Progenitor cell of endocrine pancreas (in vitro differentiated cells): ENCODE results near the gene SPATS2. TPM values are rescaled to one million over a fixed set of nuclear protein-coding genes. Genes with fewer than 3 reads are reported as not detected.
A peak's percentile ranks its signal among the peaks of the same experiment; 100 is the strongest.
"Not testable (repeated sequence)": the region's sequence is repeated elsewhere in the genome, so short reads cannot be mapped to it uniquely, and the experiment has no call there.

ENCODE experiments used
- DNase-seq: peaks from one replicate; pipeline ENCODE4 v3.0.0; 2021; ENCODE audit warnings: low spot score; ENCODE audit not compliant: unreplicated experiment
- H3K27ac Mint-ChIP-seq: 2 replicates; pipeline ENCODE4 v1.8.0; 2021; ENCODE audit warnings: mild to moderate bottlenecking, moderate library complexity, mixed read lengths
- H3K27me3 Mint-ChIP-seq: 2 replicates; pipeline ENCODE4 v1.8.0; 2021; ENCODE audit warnings: mixed read lengths
- H3K36me3 Mint-ChIP-seq: 2 replicates; pipeline ENCODE4 v1.8.0; 2022; ENCODE audit warnings: mixed read lengths; ENCODE audit not compliant: insufficient read depth
- H3K4me1 Mint-ChIP-seq: 2 replicates; pipeline ENCODE4 v1.8.0; 2021; ENCODE audit warnings: low read depth, mixed read lengths
- H3K4me3 Mint-ChIP-seq: 2 replicates; pipeline ENCODE4 v1.8.0; 2021; ENCODE audit warnings: low read depth, mild to moderate bottlenecking, moderate library complexity, mixed read lengths
- H3K9me3 Mint-ChIP-seq: 2 replicates; pipeline ENCODE4 v1.8.0; 2021; ENCODE audit warnings: low read depth, mixed read lengths
- long read RNA-seq: library from polyadenylated mRNA; unstranded; transcript quantifications from one replicate; pipeline ENCODE4 v2.0.0, GENCODE V29; 2020
- total RNA-seq: library from RNA; stranded (reverse); gene quantifications from 2 replicates; pipeline ENCODE4 v1.2.1, GENCODE V29; 2021
- TF ChIP-seq, protein P1 (sequence below): fragments of 200-600 bp; sonication (generic); IDR thresholded peaks from one replicate; pipeline ENCODE4 v1.5.0; 2021; ENCODE audit warnings: antibody characterized with exemption, mild to moderate bottlenecking; ENCODE audit not compliant: unreplicated experiment

Gene SPATS2
- 84.4 and 87.1 TPM in 2 replicates for total RNA-seq
- long read RNA-seq, transcript SPATS2-201 (13 exons, 3,158 nt), result minor isoform, 16 of 97 reads
- long read RNA-seq, transcript SPATS2-222 (14 exons, 2,993 nt), result major isoform, 22 of 97 reads
- long read RNA-seq, partial matches to known transcripts, result 17 of 97 reads
- long read RNA-seq, other reads (novel, unspliced or antisense), result 40 of 97 reads

DNA sequence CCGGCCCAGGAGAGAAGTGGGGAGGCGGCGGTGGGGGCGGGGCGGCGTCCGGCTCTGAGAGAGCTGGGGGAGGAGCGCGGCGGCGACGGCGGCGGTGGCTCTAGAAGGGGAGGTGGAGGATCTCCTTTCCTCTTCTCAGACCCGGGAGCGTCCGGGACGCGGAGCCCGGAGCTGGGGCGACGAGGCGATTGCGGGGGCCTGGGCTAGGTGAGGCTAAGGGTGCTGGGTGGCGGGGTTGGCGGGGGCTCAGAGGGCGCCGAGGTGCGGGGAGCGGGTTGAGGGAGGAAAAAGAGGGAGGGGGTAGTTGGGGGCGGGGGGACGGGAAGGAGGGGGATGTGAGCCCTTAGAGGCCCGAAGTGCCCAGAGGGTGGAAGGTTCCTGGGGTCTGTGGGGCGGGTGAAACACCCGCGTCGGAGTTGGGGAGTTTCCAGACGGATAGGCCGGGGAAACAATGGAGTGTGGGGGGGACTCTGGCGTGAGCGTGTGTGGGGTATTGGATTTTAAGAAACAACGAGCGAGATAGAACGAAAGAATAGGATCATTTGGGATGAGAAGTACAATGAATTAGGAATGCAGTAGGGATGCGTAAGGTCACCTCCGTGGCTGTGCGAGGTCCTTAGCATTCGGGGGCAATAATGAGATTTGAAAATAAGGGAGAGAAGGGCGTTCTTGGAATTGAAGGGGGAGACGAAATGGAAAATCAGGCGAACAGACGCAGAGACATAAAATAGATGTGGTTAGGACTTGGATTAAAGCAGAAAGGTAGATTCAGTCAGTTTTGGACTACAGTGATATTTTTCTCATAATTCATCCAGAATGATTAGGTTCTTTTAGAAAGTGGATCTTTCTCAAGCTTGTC lies at the start of gene SPATS2:
SPATS2 (plus strand) TSS at position 82 of the 859 bp plus-strand sequence. CDS start 93,551 bp downstream, outside the sequence.
- Mint-ChIP-seq H3K4me3 (peak within 1 kb of the TSS; percentile 89), H3K27me3 (no peaks in the 10 kb centered on the region), H3K36me3 (peaks cover 8% of the 10 kb centered on the region), H3K4me1 (peaks cover 26% of the 10 kb centered on the region), H3K27ac (peak within 1 kb of the TSS; percentile 95), H3K9me3 (no peaks in the 10 kb centered on the region)
- no peak for DNase-seq
- TF ChIP-seq, protein P1, sequence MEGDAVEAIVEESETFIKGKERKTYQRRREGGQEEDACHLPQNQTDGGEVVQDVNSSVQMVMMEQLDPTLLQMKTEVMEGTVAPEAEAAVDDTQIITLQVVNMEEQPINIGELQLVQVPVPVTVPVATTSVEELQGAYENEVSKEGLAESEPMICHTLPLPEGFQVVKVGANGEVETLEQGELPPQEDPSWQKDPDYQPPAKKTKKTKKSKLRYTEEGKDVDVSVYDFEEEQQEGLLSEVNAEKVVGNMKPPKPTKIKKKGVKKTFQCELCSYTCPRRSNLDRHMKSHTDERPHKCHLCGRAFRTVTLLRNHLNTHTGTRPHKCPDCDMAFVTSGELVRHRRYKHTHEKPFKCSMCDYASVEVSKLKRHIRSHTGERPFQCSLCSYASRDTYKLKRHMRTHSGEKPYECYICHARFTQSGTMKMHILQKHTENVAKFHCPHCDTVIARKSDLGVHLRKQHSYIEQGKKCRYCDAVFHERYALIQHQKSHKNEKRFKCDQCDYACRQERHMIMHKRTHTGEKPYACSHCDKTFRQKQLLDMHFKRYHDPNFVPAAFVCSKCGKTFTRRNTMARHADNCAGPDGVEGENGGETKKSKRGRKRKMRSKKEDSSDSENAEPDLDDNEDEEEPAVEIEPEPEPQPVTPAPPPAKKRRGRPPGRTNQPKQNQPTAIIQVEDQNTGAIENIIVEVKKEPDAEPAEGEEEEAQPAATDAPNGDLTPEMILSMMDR, result no peak

DNA sequence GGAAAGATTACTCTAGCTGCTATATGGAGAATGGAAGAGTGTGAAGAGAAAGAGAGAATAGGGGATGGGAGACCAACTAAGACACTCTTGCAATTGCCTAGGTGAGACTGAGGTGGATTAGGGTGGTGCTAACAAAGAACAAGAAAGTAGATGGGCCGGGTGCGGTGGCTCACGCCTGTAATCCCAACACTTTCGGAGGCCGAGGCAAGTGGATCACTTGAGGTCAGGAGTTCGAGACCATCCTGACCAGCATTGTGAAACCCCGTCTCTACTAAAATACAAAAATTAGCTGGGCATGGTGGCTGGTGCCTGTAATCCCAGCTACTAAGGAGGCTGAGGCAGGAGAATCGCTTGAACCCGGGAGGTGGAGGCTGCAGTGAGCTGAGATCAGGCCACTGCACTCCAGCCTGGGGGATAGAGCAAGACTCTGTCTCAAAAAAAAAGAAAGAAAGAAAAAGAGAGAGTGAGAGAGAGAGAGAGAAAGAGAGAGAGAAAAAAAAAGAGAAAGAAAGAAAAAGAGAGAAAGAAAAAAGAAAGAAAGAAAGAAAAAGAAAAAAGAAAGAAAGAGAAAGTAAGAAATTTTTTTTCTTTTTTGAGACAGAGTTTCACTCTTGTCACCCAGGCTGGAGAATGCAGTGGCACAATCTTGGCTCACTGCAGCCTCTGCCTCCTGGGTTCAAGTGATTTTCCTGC lies 46.7 kb upstream of the SPATS2 start:
- Mint-ChIP-seq H3K4me3 (peak overlapping the region; percentile 22), H3K4me1 (peaks cover 14% of the 10 kb centered on the region)
- not testable (repeated sequence) for H3K27ac Mint-ChIP-seq, DNase-seq, H3K36me3 Mint-ChIP-seq, H3K9me3 Mint-ChIP-seq, H3K27me3 Mint-ChIP-seq

- Mint-ChIP-seq H3K4me3 (peak overlapping the region; percentile 98), H3K9me3 (no peaks in the 10 kb centered on the region), H3K36me3 (no peaks in the 10 kb centered on the region), H3K4me1 (peaks cover 14% of the 10 kb centered on the region), H3K27ac (peak overlapping the region; percentile 96), H3K27me3 (peaks cover 10% of the 10 kb centered on the region)
- DNase-seq, result no peak
- TF ChIP-seq, protein P1, result no peak
Measured at GRCh38 chr12:49322367-49322707, 44.9 kb upstream of the SPATS2 start.

DNA sequence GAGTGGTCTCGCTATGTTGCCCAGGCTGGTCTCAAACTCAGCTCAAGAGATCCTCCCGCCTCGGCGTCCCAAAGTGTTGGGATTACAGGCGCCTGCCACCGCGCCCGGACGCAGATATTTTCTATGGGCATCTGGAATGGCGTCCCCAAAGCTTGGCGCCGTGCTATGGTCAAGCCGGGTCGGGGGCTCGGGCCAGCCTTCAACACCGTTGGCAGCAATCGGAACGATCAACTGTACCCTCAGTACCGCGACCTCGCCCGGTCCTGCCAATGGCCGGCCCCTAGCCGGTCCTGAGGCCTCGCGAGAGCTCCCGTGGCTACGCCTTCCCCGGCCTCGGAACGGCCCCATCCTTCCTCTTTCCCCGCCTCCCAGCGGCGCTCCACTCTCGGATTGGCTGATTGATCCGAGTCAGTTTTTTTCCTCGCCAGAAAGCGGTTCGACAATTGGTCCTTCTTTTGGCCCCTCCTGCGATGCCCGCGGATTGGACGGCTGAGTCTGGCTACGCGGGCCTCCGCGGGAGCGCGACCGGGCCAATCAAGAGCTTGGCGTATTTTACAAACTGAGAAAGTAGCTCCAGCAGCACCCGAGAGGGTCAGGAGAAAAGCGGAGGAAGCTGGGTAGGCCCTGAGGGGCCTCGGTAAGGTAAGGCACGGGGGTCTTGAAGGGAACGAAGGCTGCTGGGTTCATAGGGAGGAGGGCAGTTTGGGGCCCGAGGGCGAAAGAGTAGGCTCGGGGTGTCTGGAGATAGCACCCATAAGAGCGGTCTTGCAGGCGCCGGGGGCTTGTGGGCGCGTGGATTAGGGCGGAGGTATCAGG lies 44.3 kb upstream of the SPATS2 start, which contains the start of gene TROAP:
TROAP (plus strand) TSS at position 548 of the 816 bp plus-strand sequence. CDS start 354 bp downstream, outside the sequence.
- Mint-ChIP-seq H3K36me3 (no peaks in the 10 kb centered on the region), H3K9me3 (no peaks in the 10 kb centered on the region), H3K27ac (peak within 1 kb of the TSS; percentile 96), H3K4me1 (peaks cover 14% of the 10 kb centered on the region), H3K4me3 (peak within 1 kb of the TSS; percentile 98), H3K27me3 (peaks cover 10% of the 10 kb centered on the region)
- TF ChIP-seq, protein P1, result no peak
- DNase-seq, result peak; percentile 95

DNA sequence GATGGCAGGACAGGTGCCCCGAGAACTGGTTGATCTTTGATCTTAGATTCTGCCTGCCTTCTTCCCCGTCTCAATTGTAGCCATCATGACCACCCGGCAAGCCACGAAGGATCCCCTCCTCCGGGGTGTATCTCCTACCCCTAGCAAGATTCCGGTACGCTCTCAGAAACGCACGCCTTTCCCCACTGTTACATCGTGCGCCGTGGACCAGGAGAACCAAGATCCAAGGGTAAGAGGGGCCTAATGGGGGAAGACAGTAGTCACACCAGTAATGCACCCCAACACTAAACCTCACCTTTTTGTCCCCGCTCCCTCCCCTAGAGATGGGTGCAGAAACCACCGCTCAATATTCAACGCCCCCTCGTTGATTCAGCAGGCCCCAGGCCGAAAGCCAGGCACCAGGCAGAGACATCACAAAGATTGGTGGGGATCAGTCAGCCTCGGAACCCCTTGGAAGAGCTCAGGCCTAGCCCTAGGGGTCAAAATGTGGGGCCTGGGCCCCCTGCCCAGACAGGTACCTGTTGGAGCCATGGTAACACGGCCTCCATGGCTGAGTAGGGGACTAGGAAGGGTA lies 43.7 kb upstream of the SPATS2 start:
- Mint-ChIP-seq H3K27ac (no peak overlapping the region), H3K4me3 (peak overlapping the region; percentile 98), H3K9me3 (no peaks in the 10 kb centered on the region), H3K36me3 (no peaks in the 10 kb centered on the region), H3K27me3 (peaks cover 10% of the 10 kb centered on the region), H3K4me1 (peaks cover 14% of the 10 kb centered on the region)
- TF ChIP-seq, protein P1, result no peak
- DNase-seq, result no peak
